HL-60 (cell line): Measurements from ENCODE around the gene SLC34A2.

Experiments
- CTCF ChIP-seq: IDR thresholded peaks from one replicate; pipeline ENCODE4 v1.5.1; 2011; ENCODE audit warnings: low read length, control low read depth, inconsistent platforms; ENCODE audit not compliant: insufficient read depth
- GABPA ChIP-seq: IDR thresholded peaks from 2 replicates; pipeline ENCODE4 v1.6.1; 2012; ENCODE audit warnings: low read depth
- POLR2AphosphoS5 ChIP-seq: IDR thresholded peaks from 2 replicates; pipeline ENCODE4 v1.6.1; 2012; ENCODE audit warnings: low read depth
- REST ChIP-seq: IDR thresholded peaks from 2 replicates; pipeline ENCODE4 v1.6.1; 2012; ENCODE audit warnings: low read depth; ENCODE audit not compliant: insufficient replicate concordance

GRCh38 chr4:25633541-25633940 is 22.1 kb upstream of the SLC34A2 start:
- no peak for TF ChIP-seq CTCF
- TF ChIP-seq REST: no peak
- TF ChIP-seq POLR2AphosphoS5: no peak
- no peak for TF ChIP-seq GABPA
